H9 (cell line): ENCODE data around the gene RAD50. TPM values are rescaled to one million over a fixed set of nuclear protein-coding genes. Genes with fewer than 3 reads are reported as not detected.

ENCODE experiments used
- DNase-seq: peaks from one replicate; pipeline ENCODE4 v3.0.0-alpha.2; 2017
- H2AFZ ChIP-seq: one replicate; pipeline ENCODE4 v1.6.1; 2013; ENCODE audit warnings: mild to moderate bottlenecking, low read length, control low read depth, moderate library complexity
- H2AK5ac ChIP-seq: 2 replicates; pipeline ENCODE4 v1.6.1; 2013; ENCODE audit warnings: low read length, control low read depth, mixed read lengths; ENCODE audit not compliant: insufficient read length
- H2BK120ac ChIP-seq: one replicate; pipeline ENCODE4 v1.6.1; 2013; ENCODE audit warnings: low read depth, mild to moderate bottlenecking, low read length, control low read depth, inconsistent platforms; ENCODE audit not compliant: poor library complexity, severe bottlenecking
- H2BK12ac ChIP-seq: 2 replicates; pipeline ENCODE4 v1.6.1; 2013; ENCODE audit warnings: low read length, control low read depth, mixed read lengths, low read depth; ENCODE audit not compliant: insufficient read length
- H2BK15ac ChIP-seq: 2 replicates; pipeline ENCODE4 v1.6.1; 2013; ENCODE audit warnings: low read depth, low read length, control low read depth
- H2BK20ac ChIP-seq: one replicate; pipeline ENCODE4 v1.6.1; 2013; ENCODE audit warnings: low read depth, mild to moderate bottlenecking, low read length, control low read depth, inconsistent platforms; ENCODE audit not compliant: poor library complexity, severe bottlenecking
- H2BK5ac ChIP-seq: 2 replicates; pipeline ENCODE4 v1.6.1; 2013; ENCODE audit warnings: low read length, control low read depth, mixed read lengths; ENCODE audit not compliant: insufficient read length
- H3K14ac ChIP-seq: 2 replicates; pipeline ENCODE4 v1.6.1; 2013; ENCODE audit warnings: low read length, control low read depth; ENCODE audit not compliant: insufficient read depth
- H3K18ac ChIP-seq: 2 replicates; pipeline ENCODE4 v1.6.1; 2013; ENCODE audit warnings: low read depth, mild to moderate bottlenecking, mixed read lengths, low read length, control low read depth; ENCODE audit not compliant: insufficient read length
- H3K23ac ChIP-seq: 2 replicates; pipeline ENCODE4 v1.6.1; 2013; ENCODE audit warnings: low read length, control low read depth, mixed read lengths, low read depth; ENCODE audit not compliant: insufficient read length
- H3K23me2 ChIP-seq: 2 replicates; pipeline ENCODE4 v1.6.1; 2013; ENCODE audit warnings: low read depth, mild to moderate bottlenecking, mixed read lengths, low read length, control low read depth; ENCODE audit not compliant: insufficient read length, poor library complexity, severe bottlenecking
- H3K27ac ChIP-seq: 2 replicates; pipeline ENCODE4 v1.5.1; 2013; ENCODE audit warnings: low read length, control low read depth, mixed read lengths, low read depth; ENCODE audit not compliant: insufficient read length
- H3K27me3 ChIP-seq: 2 replicates; pipeline ENCODE4 v1.6.1; 2013; ENCODE audit warnings: low read length, control low read depth, inconsistent platforms; ENCODE audit not compliant: insufficient read depth
- H3K4ac ChIP-seq: 2 replicates; pipeline ENCODE4 v1.6.1; 2013; ENCODE audit warnings: low read depth, mild to moderate bottlenecking, control low read depth, inconsistent platforms, low read length, moderate library complexity
- H3K4me1 ChIP-seq: 2 replicates; pipeline ENCODE4 v1.6.1; 2013; ENCODE audit warnings: low read length, control low read depth, inconsistent platforms; ENCODE audit not compliant: insufficient read depth
- H3K4me2 ChIP-seq: 2 replicates; pipeline ENCODE4 v1.6.1; 2013; ENCODE audit warnings: low read length, control low read depth, mixed read lengths; ENCODE audit not compliant: insufficient read length, insufficient read depth
- H3K56ac ChIP-seq: 2 replicates; pipeline ENCODE4 v1.6.1; 2013; ENCODE audit warnings: low read depth, mild to moderate bottlenecking, mixed read lengths, low read length, control low read depth; ENCODE audit not compliant: insufficient read length
- H3K79me1 ChIP-seq: 2 replicates; pipeline ENCODE4 v1.6.1; 2013; ENCODE audit warnings: low read depth, mild to moderate bottlenecking, moderate library complexity, low read length, control low read depth, inconsistent platforms; ENCODE audit not compliant: insufficient read depth, poor library complexity, severe bottlenecking
- H3K79me2 ChIP-seq: 2 replicates; pipeline ENCODE4 v1.6.1; 2013; ENCODE audit warnings: low read length, control low read depth, inconsistent platforms; ENCODE audit not compliant: insufficient read depth
- H3K9ac ChIP-seq: 2 replicates; pipeline ENCODE4 v1.6.1; 2013; ENCODE audit warnings: low read length, control low read depth, mixed read lengths; ENCODE audit not compliant: insufficient read length; ENCODE audit errors: extremely low read depth
- H3K9me3 ChIP-seq: one replicate; pipeline ENCODE4 v1.6.1; 2013; ENCODE audit warnings: low read depth, low read length, inconsistent platforms; ENCODE audit not compliant: control insufficient read depth
- H3T11ph ChIP-seq: one replicate; pipeline ENCODE4 v1.6.1; 2013; ENCODE audit warnings: mild to moderate bottlenecking, low read length, control low read depth, inconsistent platforms
- H4K20me1 ChIP-seq: one replicate; pipeline ENCODE4 v1.6.1; 2013; ENCODE audit not compliant: control insufficient read depth, insufficient read length, insufficient read depth
- H4K5ac ChIP-seq: 2 replicates; pipeline ENCODE4 v1.6.1; 2013; ENCODE audit warnings: low read depth, mild to moderate bottlenecking, mixed read lengths, low read length, control low read depth; ENCODE audit not compliant: insufficient read length
- H4K8ac ChIP-seq: replicated peaks from 2 replicates; pipeline ENCODE4 v1.6.1; 2013; ENCODE audit warnings: low read length, control low read depth, mixed read lengths, low read depth; ENCODE audit not compliant: insufficient read length
- H4K91ac ChIP-seq: 2 replicates; pipeline ENCODE4 v1.6.1; 2013; ENCODE audit warnings: low read depth, mild to moderate bottlenecking, moderate library complexity, mixed read lengths, low read length, control low read depth; ENCODE audit not compliant: insufficient read length
- H3K27ac Mint-ChIP-seq, 3 experiments: 2 replicates in 2 of 3; 3 replicates in 1 of 3; pipeline ENCODE4 v1.8.0; 2020 to 2021; ENCODE audit warnings: mixed read lengths in 3 of 3, mild to moderate bottlenecking in 1 of 3, moderate library complexity in 1 of 3
- H3K27me3 Mint-ChIP-seq: 2 replicates; pipeline ENCODE4 v1.8.0; 2021; ENCODE audit warnings: low read depth, mild to moderate bottlenecking, moderate library complexity, mixed read lengths
- H3K36me3 Mint-ChIP-seq, 3 experiments: 2 replicates in 2 of 3; 3 replicates in 1 of 3; pipeline ENCODE4 v1.8.0; 2020 to 2021; ENCODE audit warnings: low read depth in 3 of 3, mixed read lengths in 3 of 3; ENCODE audit not compliant: insufficient read depth in 1 of 3
- H3K4me1 Mint-ChIP-seq, 2 experiments: 2 replicates each; pipeline ENCODE4 v1.8.0; 2020; ENCODE audit warnings: mixed read lengths in 2 of 2
- H3K4me3 Mint-ChIP-seq, 2 experiments: 2 replicates in 1 of 2; 3 replicates in 1 of 2; pipeline ENCODE4 v1.8.0; 2020 to 2021; ENCODE audit warnings: mild to moderate bottlenecking in 2 of 2, mixed read lengths in 2 of 2, moderate library complexity in 1 of 2
- H3K9me3 Mint-ChIP-seq, 2 experiments: 2 replicates in 1 of 2; 3 replicates in 1 of 2; pipeline ENCODE4 v1.8.0; 2020; ENCODE audit warnings: mild to moderate bottlenecking in 2 of 2, mixed read lengths in 2 of 2, moderate library complexity in 1 of 2
- CTCF ChIP-seq: fragments of 200-600 bp; sonication (generic); conservative IDR thresholded peaks from 3 replicates; pipeline ENCODE4 v1.8.0; 2021; ENCODE audit warnings: antibody characterized with exemption, mild to moderate bottlenecking
- WGBS: extraction: QIAGEN DNeasy Blood & Tissue Kit; methylation state at CpG from one replicate; pipeline ENCODE4 v1.1.7; 2013; ENCODE audit warnings: missing lambda C conversion rate, low lambda C conversion rate, mixed read lengths; ENCODE audit not compliant: insufficient read length; ENCODE audit errors: extremely low coverage; 5-methylcytosine and 5-hydroxymethylcytosine counted together
- total RNA-seq: library from RNA; stranded (reverse); gene quantifications from 2 replicates; pipeline ENCODE4 v1.2.1, GENCODE V29; 2021

Gene RAD50
- total RNA-seq, 1 experiment from 2014 or later = 46.1 TPM

- H3K27ac Mint-ChIP-seq = no peak overlapping the region
- TF ChIP-seq CTCF = no peak
- no peak overlapping the region for H2BK5ac ChIP-seq
- H3K4me3 Mint-ChIP-seq = peak overlapping the region; percentile 4 to 58; a peak in 1 of 5 replicates
- DNase-seq = no peak
- no peak overlapping the region for H4K8ac ChIP-seq
- no peak overlapping the region for H2BK20ac ChIP-seq
- H2BK15ac ChIP-seq = no peak overlapping the region
- peaks cover 7 to 13% of the 10 kb centered on the region in 2 experiments for H3K4me1 Mint-ChIP-seq
- peaks cover 0 to 12% of the 10 kb centered on the region in 2 experiments; a peak in 3 of 5 replicates for H3K9me3 Mint-ChIP-seq
- H2BK120ac ChIP-seq = no peak overlapping the region
- H3K4ac ChIP-seq = no peak overlapping the region
- H3K23ac ChIP-seq = no peak overlapping the region
- no peaks in the 10 kb centered on the region for H3K79me1 ChIP-seq
- no peak overlapping the region for H3K4me2 ChIP-seq
- H2AFZ ChIP-seq = no peak overlapping the region
- no peaks in the 10 kb centered on the region for H3K9me3 ChIP-seq
- H2BK12ac ChIP-seq = no peak overlapping the region
- H3K18ac ChIP-seq = no peak overlapping the region
- peaks cover 6% of the 10 kb centered on the region; the same call in 1 of the 2 replicates for H3K27me3 ChIP-seq
- no peak overlapping the region for H4K91ac ChIP-seq
- no peak overlapping the region for H4K5ac ChIP-seq
- H2AK5ac ChIP-seq = no peak overlapping the region
- H4K20me1 ChIP-seq = no peaks in the 10 kb centered on the region
- H3T11ph ChIP-seq = no peak overlapping the region
- WGBS = no CpG with 5 or more reads among the region's 12 CpGs
- H3K4me1 ChIP-seq = no peaks in the 10 kb centered on the region
- peaks cover 52% of the 10 kb centered on the region for H3K27me3 Mint-ChIP-seq
- H3K56ac ChIP-seq = no peak overlapping the region
- H3K27ac ChIP-seq = no peak overlapping the region
- H3K79me2 ChIP-seq = no peaks in the 10 kb centered on the region
- no peak overlapping the region for H3K14ac ChIP-seq
- no peak overlapping the region for H3K9ac ChIP-seq
- H3K23me2 ChIP-seq = no peaks in the 10 kb centered on the region
- no peaks in the 10 kb centered on the region for H3K36me3 Mint-ChIP-seq
Observed at GRCh38 chr5:132656774-132657355, 100.1 kb downstream of the RAD50 start.
